ENCODE measurements around the gene SLC52A3.
"Not testable (repeated sequence)": the region's sequence is repeated elsewhere in the genome, so short reads cannot be mapped to it uniquely, and the experiment has no call there.

SLC52A3 gene

GRCh38 chr20:768426-768978, at the start of gene SLC52A3:
Gene SLC52A3, minus strand, starts transcription at chr20:768500. Its CDS starts 2,726 bp downstream, at chr20:765774.
- peak; percentile 69 for DNase-seq (ENCODE audit: low spot score)

GRCh38 chr20:815914-816606, 47.8 kb upstream of the SLC52A3 start:
- DNase-seq (ENCODE audit: low spot score): peak; percentile 78

GRCh38 chr20:815226-815625, 46.9 kb upstream of the SLC52A3 start:
- no peak for DNase-seq (ENCODE audit: low spot score)

- no peak for DNase-seq (ENCODE audit: low spot score)
These were observed 45.1 kb upstream of the SLC52A3 start for GRCh38 chr20:813390-813789.

- DNase-seq (ENCODE audit: low spot score): not testable (repeated sequence)
These were observed 44.1 kb upstream of the SLC52A3 start for GRCh38 chr20:812435-812814.

GRCh38 chr20:811776-812434, 43.6 kb upstream of the SLC52A3 start:
- DNase-seq (ENCODE audit: low spot score): not testable (repeated sequence)

- no peak for DNase-seq (ENCODE audit: low spot score)
These were observed 37.4 kb upstream of the SLC52A3 start for GRCh38 chr20:805713-806112.

GRCh38 chr20:801678-802077, 33.4 kb upstream of the SLC52A3 start:
- no peak for DNase-seq (ENCODE audit: low spot score)

- DNase-seq (ENCODE audit: low spot score): not testable (repeated sequence)
These were observed 31.7 kb upstream of the SLC52A3 start for GRCh38 chr20:800026-800425.

GRCh38 chr20:798746-799145, 30.4 kb upstream of the SLC52A3 start:
- DNase-seq (ENCODE audit: low spot score): not testable (repeated sequence)

- DNase-seq (ENCODE audit: low spot score): no peak
These were observed 28.6 kb upstream of the SLC52A3 start for GRCh38 chr20:796921-797320.

GRCh38 chr20:792248-792647, 23.9 kb upstream of the SLC52A3 start:
- no peak for DNase-seq (ENCODE audit: low spot score)

- no peak for DNase-seq (ENCODE audit: low spot score)
These were observed 22.8 kb upstream of the SLC52A3 start for GRCh38 chr20:791056-791455.

GRCh38 chr20:787825-788224, 19.5 kb upstream of the SLC52A3 start:
- DNase-seq (ENCODE audit: low spot score): no peak

GRCh38 chr20:779771-780170, 11.5 kb upstream of the SLC52A3 start:
- no peak for DNase-seq (ENCODE audit: low spot score)

GRCh38 chr20:776165-776564, 7.9 kb upstream of the SLC52A3 start:
- DNase-seq (ENCODE audit: low spot score): no peak

- DNase-seq (ENCODE audit: low spot score): no peak
These were observed 7.4 kb upstream of the SLC52A3 start for GRCh38 chr20:775679-776135.

- no peak for DNase-seq (ENCODE audit: low spot score)
These were observed 6.4 kb upstream of the SLC52A3 start for GRCh38 chr20:774660-775057.

- no peak for DNase-seq (ENCODE audit: low spot score)
These were observed 5.8 kb upstream of the SLC52A3 start for GRCh38 chr20:774016-774659.

GRCh38 chr20:772806-773205, 4.5 kb upstream of the SLC52A3 start:
- DNase-seq (ENCODE audit: low spot score): no peak

GRCh38 chr20:771741-772464, 3.6 kb upstream of the SLC52A3 start:
- no peak for DNase-seq (ENCODE audit: low spot score)

- DNase-seq (ENCODE audit: low spot score): no peak
These were observed 2.4 kb upstream of the SLC52A3 start for GRCh38 chr20:770691-771090.

All from D341Med (cell line).